Activated CD4-positive, alpha-beta T cell treated with anti-CD3 and anti-CD28 coated beads, Interleukin-2, amount 50 U/mL, for 48 hours (primary cell): ENCODE data around the gene AKR1C3.

Experiments used
- DNase-seq, 2 experiments: peaks; one replicate each; pipeline ENCODE4 v3.0.0-alpha.2; 2020

The AKR1C3 gene

DNA sequence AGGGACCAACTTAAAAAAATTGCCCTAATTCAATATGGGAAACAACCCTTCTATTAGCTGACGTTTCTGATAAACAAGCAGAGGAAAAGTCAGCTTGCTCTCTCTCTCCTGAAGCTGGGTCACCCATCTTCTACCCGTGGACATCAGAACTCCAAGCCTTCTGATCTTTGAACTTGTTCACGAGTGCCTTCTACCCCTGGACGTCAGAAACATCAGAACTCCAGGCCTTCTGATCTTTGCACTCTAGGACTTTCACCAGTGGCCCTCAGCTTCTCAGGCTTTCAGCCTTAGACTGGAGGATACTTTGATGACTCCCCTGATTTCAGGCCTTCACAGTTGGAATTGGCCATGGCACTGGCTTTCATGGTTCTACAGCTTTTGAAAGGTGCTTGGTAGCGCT is 48.9 kb downstream of the AKR1C3 start:
- DNase-seq = no peak

DNA sequence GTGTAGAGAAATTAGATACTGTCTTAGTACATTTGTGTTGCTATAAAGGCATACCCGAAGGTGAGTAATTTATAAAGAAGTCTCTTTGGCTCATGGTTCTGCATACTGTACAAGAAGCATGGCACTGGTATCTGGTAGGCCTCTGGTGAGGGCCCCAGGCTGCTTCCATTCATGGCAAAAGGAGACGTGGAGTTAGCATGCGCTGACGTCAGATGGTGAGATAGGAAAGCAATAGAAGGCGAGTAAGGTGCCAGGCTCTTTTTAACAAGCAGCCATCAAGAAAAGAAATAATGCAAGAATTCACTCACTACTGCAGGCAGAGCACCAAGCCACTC is 52.7 kb downstream of the AKR1C3 start:
- no peak for DNase-seq

DNA sequence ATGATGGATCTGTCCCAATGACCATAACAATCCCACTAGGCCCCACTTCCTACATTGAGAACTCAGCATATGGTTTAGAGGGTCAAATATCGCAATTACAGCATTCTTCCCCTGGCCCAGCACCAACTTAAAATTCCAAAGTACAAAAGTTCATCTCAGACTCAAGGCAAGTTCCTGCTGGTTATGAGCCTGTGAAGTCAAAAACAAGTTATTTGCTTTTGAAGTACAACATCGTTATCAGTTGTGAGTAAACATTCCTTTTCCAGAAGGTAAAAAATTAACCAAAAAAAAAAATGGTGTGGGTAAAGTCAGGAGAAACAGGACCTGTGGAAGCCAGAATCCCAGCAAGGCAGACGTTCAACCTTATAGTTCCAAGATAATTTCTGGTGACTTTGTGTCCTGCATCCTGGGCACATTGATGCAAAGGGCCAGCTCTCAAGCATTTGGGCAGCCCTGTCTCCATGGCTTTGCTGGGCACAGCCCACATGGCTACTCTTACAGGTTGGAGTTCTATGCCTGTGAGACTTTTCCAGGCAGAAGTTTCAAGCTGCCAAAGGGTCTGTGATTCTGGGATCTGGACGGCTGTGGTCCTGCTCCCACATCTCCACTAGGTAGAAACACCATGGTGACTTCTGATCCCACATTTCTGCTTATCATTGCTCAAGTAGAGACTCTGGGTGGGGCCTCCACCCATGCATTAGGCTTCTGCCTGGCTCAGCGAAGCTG is 53.2 kb downstream of the AKR1C3 start:
- DNase-seq = no peak

DNA sequence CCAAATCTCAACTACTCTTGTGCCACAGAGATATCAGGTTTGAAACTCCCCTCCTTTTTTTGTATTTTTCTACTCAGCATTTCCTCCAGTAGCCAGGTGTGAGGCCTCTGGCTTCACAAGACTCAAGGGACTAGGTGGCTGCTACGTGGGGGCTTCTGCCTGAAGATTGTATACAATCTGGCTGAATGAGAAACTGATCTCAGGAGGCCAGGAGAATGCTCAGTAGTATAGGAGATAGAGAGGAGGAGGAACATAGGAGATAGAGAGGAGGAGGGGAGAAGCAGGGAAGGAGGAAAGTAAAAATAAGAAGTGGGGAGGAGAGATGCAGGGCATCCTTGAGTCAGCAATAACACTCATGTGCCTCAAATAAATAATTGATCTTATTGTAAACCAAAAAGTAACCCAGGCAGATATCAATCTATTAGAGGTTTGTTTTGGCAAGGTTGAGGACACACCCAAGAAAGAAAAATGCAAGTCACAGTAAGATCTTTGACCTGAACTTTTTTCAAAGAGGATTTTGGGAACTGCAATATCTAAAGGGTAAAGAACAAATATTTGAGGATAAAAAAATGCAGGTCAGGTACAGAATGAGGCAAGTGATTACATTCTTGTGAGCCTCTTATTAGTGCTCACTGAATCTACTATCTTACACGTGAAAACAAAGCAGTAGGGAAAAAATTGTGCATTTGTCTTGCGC is 53.9 kb downstream of the AKR1C3 start:
- no peak for DNase-seq

DNA sequence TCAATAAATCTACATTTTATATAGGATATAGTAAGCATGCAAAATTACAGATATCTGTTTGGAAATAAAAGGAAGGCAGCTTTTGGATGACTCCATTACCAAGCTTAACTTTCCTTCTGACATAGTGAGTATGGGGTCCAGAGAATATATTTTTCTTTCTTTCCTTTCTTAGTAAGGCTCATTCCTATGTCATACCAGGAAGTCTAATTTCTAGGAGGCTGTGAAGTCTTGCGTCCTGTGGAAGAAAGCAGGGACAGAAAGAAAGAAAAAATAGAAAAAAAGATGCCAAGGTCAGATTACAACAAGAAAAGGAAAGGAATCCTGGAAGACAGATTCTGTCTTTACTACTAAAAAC is 54.4 kb downstream of the AKR1C3 start:
- DNase-seq = no peak

DNA sequence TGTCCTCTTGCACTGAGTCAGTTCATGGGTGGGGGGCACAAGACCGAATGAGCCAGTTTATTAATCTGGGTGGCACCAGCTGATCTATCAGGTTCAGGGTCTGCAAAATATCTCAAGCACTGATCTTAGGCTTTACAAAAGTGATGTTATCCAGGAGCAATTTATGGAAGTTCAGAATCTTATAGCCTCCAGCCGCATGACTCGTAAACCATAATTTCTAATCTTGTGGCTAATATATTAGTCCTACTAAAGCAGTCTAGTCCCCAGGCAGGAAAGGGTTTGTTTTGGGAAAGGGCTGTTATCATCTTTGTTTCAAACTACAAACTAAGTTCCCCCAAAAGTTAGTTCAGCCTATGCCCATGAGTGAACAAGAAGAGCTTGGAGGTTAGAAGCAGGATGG is 56.9 kb downstream of the AKR1C3 start:
- DNase-seq = no peak

DNA sequence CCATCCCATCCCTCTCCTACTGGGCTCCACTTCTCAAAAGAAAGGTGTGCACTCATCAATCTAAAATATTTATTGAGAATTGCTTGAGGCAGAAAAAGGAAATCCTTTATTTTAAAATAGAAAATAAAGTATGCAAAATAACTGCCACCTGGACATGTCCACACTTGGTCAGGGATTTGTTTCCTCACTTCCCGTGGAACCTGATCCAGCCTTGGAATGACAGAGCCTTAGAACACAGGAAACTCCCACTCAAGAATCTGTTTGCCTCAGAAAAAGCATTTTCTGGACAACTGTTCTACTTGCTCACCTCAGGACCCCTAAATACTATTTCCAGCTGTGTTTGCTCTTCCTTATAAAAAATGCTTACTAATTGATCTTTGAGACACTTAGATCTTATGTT is 61.7 kb downstream of the AKR1C3 start:
- no peak for DNase-seq
